LoVo (cell line): ENCODE results near the gene SH3BP4.

ENCODE experiments used
- DNase-seq: peaks from one replicate; pipeline ENCODE4 v3.0.0-alpha.2; 2016; ENCODE audit warnings: low spot score

The SH3BP4 gene

GRCh38 chr2:235059161-235059560 lies 107.3 kb downstream of the SH3BP4 start:
- no peak for DNase-seq

DNA sequence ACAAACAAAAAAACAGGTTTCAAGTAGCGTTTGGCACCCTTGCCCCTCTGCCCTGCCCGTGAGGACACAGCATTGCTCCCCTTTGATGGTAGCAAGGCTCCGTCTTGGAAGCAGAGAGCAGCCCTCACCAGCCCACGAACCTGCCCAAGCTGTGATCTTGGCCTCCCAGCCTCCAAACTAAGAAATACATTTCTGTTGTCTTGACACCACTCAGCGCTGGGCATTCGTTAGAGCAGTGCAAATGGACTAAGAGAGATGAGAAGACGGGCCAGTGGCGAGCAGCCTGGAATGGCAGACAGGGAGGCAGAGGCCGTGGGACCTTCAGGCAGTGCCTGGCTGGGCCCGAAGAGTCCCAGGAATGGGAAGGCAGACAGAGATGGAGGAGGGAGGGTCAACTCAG lies 109.8 kb downstream of the SH3BP4 start:
- DNase-seq = no peak

GRCh38 chr2:235063471-235063961 lies 111.7 kb downstream of the SH3BP4 start:
- DNase-seq = no peak

DNA sequence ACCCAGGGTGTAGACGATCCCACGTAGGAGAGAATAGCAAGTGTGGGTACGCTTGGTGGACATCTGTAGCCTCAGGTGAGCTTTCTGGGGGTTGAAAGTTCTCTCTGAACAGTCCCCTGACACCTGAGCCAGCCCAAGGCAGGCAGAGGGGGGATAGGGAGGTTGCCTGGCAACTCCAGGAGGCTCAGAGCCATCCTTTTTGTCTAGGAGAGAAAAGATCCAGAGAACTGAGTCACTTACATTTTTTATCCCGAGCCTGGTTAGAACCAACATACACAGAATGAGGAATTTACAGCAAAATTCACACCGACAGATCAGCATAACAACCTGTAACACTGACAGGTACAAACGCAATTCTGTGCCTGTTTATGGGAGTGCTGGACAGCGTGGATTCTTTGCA lies 113.2 kb downstream of the SH3BP4 start:
- no peak for DNase-seq

GRCh38 chr2:235066490-235066889 lies 114.7 kb downstream of the SH3BP4 start:
- DNase-seq = no peak

- no peak for DNase-seq
Observed at GRCh38 chr2:235066895-235067294, 115.1 kb downstream of the SH3BP4 start.

DNA sequence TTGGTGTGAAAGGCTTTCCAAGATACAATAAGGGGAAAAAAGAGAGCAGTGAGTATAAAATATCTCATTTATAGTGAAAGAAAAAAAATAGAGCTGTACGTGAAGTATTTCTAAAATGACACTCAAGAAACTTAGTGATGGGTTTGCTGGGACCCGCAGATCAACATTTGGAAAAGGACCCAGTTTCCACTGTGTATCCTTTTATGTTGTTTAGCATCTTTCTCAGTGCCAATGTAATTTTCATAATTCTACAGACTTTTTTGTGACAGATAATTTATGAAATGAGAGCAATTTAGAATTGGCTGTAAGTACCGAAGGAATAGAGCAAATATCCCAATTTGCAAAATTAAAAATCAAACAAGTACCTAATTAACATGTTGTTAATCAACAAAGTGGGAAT lies 116.9 kb downstream of the SH3BP4 start:
- no peak for DNase-seq

DNA sequence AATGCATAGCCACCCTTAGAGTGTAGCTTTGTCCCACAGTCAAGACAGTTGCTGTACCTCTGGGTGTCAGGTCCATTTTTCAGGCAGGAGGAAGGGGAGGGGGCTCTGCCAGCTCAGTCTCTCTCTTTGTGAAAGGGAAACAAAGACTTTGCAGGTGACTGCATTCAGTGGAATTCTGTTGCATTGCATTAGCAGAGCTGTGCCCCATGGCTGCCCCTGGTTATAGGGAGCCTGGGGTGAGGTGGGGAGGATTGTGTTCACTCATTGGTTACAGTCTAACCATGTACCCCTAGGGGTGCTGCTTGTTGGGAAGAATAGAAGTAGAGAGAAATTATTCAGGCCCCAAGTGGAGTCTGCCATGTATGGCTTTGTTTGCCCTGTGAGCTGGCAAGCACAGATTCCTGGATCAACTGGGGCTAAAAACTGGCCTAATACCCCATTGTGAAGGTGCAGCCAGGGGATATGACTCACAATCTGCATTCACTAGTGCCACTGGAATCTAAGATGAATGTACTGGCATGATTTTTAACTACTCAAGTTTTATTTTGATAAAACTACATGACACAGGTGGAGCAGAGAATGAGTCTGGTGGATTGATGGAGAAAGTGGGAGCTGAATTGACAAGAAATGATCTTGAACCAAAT lies 118.4 kb downstream of the SH3BP4 start:
- DNase-seq = no peak

- DNase-seq = no peak
Observed at GRCh38 chr2:235073868-235074413, 122.1 kb downstream of the SH3BP4 start.

DNA sequence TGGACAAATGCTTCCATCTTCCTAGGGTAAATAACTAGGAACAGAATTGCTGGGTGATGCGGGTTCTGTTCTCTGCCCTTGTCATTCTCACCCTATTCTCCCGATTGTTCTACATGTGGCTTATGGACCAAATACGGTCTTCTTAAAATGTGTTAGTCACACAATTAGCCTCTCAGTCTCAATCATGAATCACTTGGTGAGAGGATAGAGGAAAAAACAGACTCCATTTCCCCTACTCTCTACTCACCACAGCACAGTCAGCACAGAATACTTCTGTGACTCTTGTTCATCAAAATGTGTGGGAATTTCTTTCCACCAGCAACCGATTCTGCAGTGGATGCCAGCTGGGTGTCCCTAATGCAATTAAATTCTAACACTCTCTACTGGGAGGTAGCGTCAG lies 125.2 kb downstream of the SH3BP4 start:
- DNase-seq = no peak

- DNase-seq = no peak
Observed at GRCh38 chr2:235078182-235078581, 126.4 kb downstream of the SH3BP4 start.

- DNase-seq = no peak
Observed at GRCh38 chr2:235078914-235079472, 127.2 kb downstream of the SH3BP4 start.

DNA sequence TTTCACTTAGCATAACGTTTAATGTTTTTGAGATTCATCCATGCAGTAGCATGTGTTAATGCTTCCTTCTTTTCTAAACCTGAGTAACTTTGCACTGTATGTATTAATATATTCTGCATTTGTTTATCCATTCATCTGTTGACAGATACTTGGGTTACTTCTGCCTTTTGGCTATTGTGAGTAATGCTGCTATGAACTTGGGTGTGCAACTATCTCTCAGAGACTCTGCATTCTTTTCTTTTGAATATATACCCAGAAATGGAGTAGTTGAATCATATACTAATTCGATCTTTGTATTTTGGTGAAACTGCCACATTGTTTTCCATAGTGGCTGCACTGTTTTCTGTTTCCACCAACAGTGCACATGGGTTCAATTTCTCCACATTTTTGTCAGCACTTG lies 128.3 kb downstream of the SH3BP4 start:
- DNase-seq = no peak

- no peak for DNase-seq
Observed at GRCh38 chr2:235082578-235083338, 130.9 kb downstream of the SH3BP4 start.

DNA sequence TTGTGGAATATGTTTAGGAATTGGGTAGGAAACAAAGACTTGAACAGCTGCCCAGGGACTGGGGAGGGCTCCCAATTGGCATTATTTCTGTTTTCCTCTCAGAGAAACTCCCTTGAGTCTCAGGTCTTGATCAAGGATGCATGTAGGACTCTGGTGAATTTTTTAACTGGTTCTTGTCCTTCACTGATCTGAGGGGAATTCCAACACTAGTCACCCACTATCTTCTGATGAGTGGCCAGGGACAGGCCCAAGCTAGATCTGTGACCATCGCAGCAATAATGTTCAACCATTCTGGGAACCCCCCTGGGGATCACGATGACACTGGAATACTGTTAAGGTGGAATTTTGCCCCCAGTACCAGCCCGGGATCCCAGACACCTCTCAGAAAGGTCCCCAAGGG lies 132.0 kb downstream of the SH3BP4 start:
- DNase-seq = no peak

DNA sequence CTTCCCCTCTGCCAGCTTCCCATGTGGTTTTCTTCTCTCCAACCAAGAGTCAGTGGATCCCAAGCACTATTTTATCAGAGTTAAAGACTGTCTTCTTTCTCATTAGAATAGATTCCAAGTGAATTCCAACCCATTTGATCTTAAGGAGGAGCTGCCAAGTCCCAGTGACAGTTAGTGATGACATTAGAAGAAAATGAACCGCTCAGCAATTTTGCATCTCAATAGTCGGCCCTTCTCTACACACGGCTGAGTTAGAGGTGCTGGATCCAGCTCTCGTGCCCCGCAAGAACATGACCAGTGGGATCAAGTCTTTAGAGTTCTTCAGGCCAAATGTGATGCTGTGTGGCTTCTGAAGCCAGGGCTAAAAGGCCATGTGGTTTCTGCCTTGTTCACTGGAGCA lies 132.6 kb downstream of the SH3BP4 start:
- DNase-seq = no peak

DNA sequence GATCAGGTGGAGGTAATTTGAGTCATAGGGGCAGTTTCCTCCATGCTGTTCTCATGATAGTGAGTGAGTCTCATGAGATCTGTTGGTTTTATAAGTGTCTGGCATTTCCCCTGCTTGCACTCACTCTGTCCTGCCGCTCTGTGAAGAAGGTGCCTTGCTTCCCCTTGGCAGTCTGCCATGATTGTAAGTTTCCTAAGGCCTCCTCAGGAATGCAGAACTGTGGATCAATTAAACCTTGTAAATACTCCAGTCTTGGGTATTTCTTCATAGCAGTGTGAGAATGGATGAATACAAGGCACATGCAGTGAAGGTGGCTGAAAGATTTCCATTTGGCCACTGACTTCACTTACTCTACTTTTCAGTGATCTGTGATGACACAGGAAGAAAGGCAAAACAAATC lies 133.7 kb downstream of the SH3BP4 start:
- DNase-seq = no peak

DNA sequence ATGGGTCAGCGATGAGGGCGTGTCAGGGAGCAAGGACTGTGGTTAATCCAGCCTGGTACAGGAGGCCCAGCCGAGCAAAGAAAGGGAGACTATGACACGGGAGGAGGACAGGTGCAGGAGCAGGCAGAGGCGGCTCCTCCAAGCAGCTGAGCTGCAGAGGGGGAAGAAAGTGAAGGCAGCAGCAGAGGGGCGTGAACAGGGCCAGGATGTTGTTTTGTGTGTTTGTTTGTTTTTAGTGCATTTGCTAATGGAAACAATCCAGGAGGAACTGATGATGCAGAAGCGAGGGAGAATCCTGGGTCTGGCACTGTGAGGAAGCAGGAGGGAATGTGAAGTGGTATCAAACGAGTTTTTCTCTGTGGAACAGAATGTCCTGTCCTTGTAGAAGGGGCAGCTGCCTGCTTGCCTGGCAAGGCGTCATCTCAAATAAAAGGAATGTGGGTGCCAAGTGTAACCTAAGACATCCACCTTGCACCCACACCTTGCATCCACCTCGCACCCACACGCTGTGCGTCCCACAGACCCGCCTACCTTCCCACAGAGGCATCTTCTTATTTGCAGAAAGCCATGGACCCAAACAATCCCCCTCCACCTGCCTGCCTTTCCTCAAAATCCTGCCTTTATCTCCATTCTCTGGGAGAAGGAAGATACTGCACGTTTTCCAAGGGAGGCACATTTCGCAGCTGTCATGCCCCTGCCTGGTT lies 134.8 kb downstream of the SH3BP4 start:
- no peak for DNase-seq

GRCh38 chr2:235087832-235088495 lies 136.1 kb downstream of the SH3BP4 start:
- no peak for DNase-seq

DNA sequence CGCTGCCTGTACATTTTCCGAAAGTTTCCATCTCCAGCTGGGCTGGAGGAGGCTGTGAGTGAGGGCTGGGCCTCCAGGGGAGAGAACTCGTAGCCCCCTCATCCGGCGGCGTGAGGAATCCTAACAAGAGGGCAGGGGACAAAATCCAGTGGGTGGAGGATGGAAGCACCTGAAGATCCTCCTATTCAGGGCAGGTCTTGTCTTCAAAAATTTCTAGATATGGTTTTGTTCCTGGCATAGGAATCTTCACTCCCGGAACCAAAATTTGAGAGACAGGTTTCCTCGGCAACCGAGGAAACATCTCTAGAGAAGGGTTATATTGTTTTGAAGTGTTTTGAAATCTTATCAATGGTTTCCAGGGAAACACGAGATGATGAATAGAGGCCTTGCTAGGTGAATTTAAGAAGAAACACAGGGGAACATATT lies 136.7 kb downstream of the SH3BP4 start:
- no peak for DNase-seq

- no peak for DNase-seq
Observed at GRCh38 chr2:235091421-235091820, 139.6 kb downstream of the SH3BP4 start.

GRCh38 chr2:235091983-235092382 lies 140.2 kb downstream of the SH3BP4 start:
- DNase-seq = no peak
